Islet of Langerhans (tissue), 1 donor: Measurements from ENCODE around the gene TCEA2.

Experiments used
- FAIRE-seq: peaks from one replicate; lab custom pipeline; 2011; peaks lifted over from hg19 to GRCh38; lab: Jason Lieb, UNC

The TCEA2 gene

DNA sequence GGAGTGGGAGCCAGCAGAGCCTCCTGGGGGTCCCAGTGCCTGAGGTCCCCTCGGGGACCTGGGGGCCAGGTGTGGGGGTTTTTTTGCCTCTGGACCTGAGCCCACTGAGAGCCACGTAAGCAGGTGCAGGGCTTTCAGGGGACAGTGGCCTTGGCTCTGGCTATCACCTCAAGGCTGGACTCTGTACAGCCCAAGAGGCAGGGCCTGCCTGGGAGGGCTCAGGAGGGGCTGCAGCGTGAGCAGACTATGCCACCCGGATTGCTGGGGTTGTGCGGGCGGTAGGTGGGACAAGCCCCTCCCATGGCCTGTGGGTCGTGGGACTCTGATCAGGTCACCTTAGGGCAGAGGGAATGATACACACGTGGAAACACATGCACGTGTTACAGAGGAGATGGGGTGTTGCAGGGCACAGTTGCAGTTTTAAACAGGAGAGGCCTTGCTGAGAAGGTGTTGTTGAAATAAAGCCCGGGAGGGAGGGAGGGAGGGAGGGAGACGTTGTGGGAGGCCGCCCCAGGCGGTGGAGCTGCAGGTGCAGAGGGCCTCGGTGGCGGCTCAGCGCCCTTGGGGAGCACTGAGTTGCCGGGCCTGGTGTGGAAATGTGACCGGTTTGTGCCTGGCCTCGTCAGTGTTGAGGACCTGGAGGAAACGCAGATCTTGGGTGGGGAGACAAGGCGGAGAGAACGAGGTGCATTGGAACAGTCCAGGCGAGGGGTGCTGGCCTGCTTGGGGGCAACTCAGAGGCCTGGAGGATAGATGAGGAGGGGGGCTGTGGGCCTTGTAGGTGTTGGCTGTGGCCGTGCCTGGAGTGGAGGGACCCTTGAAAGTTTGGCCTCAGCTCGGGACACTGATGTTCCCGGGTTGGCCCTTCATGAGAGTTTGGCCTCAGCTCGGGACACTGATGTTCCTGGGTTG lies 2.3 kb downstream of the TCEA2 start:
- FAIRE-seq = no peak

DNA sequence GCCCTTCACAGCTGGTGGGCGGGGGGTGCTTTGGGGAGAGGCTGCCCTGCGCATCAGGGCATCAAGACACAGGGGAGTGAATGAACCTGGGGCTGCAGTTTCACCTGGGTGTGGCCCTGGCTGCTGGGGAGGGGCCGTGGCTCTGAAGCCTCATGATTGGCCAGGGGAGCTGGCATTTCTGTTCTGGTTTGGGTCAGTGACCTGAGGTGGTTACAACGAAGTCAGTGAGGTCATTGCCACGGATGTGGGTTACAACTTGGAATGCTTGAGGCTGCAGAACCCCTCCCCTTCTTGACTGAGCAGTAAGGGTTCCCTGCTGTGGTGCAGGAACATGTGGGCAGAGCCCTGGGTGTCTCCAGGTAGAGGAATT lies 3.0 kb downstream of the TCEA2 start:
- no peak for FAIRE-seq

DNA sequence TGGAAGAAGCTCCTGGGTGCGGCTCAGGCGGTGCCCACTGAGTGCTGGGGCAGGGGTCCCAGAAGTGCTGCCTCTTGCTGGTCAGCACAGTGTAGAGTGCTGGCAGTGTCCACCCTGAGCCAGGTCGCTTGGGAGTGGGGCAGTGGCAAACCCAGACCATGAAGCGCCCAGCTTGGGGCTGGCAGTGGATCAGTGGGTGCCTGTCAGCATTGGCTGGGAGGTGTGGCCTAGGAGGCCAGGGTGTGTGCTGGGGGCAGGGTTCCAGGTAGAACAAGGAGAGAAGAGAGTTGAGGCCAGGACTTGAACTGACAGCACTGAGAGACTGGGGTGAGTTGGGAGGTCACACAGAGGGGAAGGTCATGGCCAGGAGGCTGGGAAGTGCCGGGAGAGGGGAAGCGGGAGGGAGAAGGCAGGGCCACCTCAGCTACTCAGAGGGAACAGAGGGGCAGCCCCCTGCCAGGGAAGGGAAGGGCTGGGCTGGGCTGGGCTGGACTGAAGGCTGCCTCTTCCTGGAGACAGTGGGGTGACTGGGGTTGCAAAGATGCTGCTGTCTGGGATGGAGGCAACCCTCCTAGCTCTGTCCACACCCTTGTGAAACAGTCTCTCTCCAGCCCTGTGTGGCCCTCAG lies 4.1 kb downstream of the TCEA2 start:
- FAIRE-seq = no peak

DNA sequence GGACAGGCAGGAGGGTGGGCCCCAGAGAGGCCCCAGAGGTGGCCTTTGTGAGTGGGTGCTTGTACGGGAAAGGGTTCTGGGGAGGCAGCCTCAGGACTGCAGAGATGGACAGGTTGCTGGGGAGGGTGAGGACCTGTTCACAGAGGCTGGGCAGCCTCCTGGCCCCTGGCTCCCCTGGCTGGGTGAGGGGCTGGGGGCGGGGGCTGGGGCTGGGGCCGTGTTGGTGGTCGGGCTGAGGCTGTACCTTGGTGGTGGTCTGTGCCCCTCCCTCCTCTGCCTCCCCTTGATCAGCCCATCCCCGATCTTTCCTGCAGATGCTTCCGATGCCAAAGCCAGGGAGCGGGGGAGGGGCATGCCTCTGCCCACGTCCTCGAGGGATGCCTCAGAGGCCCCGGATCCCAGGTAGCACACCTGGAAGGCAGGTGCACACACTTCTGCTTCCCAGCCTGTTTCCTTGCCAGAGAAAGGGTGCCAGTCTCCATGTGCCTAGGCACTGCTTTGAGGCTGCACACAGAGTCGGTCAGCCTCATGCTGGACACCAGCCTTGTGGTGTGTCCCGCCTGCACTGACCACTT lies 4.8 kb downstream of the TCEA2 start:
- no peak for FAIRE-seq

DNA sequence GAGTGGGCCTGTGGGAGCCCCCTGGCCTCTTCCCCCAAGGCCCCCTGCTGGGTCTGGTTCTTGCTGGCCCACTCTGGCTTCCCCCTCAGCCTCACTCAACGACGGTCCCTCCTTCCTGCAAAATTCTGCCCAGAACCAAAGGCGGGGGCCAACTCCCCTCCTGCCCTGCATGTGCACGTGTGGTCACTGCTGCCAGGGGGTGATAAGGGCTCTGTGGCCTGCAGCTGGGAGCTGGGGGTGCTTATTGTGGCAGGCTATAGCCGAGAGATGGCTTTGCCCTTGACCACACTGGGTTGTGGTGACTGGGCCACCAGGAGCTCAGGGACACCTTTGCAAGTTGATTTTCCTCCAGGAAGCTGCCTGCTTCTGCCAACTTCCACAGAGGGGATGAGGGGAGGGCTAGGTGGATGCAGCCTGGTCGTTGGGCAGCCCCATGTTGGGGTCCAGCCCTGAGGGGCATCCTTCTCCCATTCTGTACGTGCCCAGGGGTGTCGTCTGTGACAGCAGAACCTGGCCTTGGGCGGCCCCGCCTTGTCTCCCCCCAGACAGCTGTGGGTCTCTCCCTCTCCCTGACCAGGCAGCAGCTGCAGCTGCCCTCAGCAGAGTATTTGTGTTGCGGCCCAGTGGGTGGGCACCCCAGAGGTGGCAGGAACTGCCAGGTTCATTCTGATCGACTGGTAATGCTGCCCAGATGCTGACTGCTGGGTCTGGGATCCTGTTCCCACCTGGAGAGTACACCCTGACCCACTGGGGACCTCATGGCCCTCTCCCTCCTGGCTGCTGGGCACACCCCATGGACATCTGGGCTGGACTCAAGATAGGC lies 5.6 kb downstream of the TCEA2 start:
- no peak for FAIRE-seq

DNA sequence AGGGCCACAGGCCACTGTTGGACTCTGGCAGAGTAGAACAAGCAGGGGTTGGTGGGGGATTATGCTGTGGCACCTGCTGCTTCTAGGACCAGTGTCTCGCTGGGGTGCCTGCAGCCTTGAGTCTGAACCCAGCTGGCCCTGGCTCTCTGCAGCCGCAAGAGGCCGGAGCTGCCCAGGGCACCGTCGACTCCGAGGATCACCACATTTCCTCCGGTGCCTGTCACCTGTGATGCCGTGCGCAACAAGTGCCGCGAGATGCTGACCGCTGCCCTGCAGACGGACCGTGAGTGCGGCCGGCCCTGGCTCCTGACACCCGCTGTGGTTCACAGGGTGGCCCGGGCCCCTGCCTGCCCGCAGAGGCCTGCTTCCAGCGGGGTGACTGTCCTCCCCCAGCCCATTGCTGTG lies 6.2 kb downstream of the TCEA2 start:
- no peak for FAIRE-seq

DNA sequence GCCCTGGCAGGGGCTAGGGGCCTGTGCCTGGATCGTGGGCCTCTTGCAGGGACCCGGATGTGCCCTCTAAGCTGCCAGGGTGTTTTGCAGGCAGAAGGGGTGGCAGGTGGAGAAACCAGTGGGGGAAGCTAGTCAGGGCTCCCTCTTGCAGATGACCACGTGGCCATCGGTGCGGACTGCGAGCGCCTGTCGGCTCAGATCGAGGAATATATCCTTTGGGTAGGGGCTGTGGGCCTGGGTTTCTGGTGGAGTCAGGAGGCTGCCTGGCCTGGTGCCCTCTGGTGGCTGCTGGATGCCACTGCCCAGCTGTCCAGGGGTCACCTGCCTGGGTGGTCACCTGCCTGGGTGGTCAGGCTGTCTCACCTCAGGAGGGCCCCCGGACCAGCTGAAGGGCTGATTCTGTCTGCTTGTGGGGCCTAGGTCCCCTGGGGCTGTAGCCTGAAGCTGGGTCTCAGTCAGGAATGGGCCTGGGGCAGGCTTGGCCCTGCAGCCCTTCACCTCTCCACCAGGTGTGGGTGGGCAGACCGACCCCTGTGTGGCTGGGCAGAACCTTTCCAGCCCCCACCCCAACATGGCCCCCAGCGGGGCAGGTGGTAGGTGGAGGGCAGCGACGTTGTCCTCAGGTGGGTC lies 6.7 kb downstream of the TCEA2 start:
- FAIRE-seq = no peak

DNA sequence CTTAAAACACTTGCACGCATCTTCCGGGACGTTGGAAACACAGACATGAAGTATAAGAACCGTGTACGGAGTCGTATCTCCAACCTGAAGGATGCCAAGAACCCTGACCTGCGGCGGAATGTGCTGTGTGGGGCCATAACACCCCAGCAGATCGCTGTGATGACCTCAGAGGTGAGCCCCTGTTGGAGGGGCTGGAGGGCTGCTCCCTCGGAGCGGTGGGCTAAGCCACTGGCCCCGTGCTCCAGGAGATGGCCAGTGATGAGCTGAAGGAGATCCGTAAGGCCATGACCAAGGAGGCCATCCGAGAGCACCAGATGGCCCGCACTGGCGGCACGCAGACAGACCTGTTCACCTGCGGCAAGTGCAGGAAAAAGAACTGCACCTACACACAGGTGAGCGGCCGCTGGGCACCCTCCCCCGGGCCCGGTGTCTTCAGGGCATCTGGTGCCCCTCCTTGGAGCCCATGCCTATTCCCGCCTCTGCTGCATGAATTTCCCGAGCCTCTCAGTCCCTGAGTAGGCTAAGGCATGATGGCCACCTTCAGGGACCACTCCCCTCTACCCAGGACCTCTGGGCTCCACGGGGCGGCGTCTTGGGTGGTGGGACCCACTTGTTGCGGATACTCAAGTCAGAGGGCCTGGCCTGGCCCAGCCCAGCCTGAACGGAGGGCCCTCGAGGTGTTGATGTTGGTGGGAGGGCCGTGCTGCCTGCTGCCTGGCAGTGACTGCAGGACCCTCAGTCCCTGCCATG lies 7.4 kb downstream of the TCEA2 start:
- no peak for FAIRE-seq

DNA sequence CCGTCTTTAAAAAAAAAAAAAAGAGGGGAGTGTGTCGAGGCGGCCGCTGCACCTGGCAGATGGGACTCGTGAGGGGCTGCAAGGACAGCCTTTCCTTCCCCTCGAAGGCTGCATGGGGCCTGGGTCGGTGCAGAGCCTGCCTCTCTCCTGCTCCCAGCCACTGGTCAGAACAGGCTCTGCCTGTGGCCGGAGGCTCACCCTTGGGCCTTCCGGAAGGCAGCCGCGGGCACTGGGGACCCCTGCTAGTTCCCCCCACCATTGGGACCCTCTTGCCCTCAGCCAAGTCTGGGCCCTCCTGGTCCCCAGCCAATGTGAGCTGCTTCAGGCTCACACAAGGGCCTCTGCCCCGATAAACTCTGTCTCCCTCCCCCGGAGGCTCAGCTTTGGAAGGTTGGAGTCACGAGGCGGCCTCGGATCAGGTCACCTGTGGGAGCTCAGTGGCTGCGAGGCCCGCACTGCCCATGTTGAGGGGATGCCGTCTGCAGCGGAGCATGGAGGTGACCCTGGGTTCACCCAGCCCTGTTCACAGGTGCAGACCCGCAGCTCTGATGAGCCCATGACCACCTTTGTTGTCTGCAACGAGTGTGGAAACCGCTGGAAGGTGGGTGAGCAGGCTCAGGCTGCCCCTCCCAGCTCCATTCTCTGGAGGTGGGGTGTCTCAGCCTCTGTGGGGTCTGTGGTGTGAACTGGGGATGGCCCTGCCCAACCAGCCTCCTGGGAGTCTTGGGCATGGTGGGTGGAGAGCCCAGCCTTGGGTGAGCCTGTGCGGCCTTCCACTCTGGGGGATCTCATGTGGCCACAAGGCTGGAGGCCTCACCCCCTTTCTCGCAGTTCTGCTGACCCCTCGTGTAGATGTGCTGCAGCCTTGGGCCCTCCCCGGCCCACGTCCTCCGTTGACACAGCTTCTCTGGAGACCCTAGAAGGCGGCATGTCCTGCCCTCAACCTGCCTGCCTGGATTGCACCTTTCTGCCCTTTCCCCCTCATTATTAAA lies 8.6 kb downstream of the TCEA2 start:
- FAIRE-seq = no peak

DNA sequence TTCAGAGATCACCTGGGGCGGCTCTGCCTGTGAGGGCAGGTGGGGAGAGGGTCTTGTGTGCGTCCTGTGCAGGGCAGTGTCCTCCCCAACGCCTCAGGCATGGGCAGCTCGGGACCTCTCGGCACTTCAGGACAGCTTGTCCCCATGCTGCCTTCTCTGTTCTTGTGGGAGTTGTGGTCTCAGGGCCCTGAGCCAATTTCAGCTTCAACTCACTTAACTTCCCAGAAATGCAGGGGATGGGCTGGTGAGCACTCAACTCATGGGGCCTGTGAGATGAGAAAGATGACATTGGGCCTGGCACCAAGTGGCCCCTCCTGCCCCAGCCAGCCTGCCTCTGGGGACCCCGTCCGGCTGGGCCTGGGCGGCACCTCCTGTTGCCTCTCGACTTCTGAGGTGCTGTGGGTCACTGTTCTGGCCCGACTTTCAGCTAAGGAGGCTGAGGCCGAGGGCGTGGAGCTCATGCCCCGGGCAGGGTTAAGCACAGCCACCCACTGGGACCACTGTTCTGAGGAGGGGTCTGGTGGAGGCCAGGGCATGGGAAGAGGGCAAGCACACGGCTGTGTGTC lies 9.6 kb downstream of the TCEA2 start:
- no peak for FAIRE-seq

DNA sequence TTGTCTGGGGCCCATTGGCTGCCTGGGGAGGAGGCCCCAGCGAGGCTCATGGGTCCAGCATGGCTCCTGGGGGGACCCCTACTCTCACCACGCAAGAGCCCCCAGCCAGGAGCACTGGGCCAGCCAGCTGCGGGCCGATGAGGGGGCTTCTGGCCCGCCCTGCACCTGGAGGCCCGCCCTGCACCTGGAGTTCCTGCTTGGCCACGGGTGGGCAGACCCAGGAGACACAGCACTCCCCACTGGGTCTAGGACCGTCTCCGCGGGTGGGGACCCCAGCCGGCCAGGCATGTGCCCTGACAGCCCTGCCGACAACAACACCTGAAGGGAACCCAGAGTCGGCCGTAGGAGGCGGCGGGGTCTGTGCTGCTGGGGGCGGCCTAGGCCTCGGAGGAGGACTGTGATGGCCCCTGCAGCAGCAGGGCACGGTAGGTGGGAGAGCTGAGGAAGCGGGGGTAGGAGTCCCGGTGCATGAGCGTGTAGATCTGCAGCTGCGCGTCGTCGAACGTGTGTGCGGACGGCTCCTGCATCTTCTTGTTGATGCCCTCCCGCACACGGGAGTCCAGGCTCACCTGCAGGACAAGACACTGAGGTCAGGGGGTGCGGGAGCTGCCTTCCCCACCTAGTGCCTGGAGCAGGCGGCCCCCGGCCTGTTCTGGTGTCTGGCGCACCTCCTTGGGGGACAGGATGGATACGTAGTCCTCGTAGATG lies 10.6 kb downstream of the TCEA2 start:
- no peak for FAIRE-seq

DNA sequence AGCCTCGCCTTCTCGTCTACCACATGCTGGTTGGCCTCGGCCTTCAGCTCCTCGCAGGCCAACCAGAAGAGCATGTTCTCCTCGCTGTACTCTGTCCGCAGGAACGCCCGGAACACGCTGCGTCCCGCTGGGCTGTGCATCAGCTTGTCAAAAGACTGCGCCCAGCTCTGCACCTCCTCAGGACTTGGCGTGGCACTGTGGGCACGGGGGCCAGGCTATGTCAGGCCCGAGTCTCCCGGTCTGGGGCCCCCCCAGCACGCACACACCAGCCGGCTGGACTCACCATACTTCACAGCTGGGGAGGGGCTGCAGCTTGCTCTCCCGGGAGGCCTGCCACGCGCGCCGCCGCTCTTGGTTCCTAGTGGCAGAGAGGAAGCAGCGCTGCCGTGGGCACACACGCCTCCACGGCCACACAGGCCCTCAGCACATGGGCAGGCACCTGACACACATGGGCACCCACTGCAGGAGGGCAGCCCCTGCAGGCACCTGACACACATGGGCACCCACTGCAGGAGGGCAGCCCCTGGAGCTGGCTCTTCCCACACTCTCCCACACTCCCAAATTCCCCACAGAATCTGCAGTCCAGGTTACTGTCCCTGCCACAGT lies 11.3 kb downstream of the TCEA2 start:
- FAIRE-seq = no peak

DNA sequence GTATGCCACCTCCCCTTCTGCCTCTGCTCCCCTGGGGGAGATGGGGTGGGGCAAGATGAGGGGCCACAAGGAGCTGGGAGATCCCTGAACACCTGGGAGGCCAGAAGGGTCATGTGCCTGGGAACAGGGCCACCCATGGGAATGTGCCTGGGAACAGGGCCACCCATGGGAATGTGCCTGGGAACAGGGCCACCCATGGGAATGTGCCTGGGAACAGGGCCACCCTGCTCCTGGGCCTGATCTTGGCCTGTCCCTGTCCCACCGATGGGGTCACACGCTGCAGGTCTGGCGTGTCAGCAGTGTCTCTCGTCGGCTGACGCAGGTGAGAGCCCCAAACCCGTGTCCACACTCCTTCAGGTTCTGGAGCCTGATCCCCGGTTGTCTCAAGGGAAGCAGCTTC lies 12.0 kb downstream of the TCEA2 start:
- FAIRE-seq = no peak

DNA sequence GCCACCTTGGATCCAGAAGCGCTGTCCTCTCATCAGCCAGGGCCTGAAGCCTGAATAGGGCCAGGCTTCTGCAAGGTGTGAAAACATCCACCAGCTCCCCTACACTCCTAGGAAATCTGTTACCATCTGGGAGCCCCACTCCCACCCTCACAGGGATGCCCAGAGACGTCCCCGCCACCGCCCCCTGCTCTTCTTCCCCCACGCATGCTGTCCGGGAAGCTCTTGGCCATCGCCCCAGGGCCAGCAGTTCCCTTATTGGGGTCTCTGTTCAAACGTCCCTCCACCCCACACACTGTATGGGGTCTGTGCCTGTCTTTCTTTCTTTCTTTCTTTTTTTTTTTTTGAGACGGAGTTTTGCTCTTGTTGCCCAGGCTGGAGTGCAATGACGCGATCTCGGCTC lies 12.6 kb downstream of the TCEA2 start:
- no peak for FAIRE-seq

DNA sequence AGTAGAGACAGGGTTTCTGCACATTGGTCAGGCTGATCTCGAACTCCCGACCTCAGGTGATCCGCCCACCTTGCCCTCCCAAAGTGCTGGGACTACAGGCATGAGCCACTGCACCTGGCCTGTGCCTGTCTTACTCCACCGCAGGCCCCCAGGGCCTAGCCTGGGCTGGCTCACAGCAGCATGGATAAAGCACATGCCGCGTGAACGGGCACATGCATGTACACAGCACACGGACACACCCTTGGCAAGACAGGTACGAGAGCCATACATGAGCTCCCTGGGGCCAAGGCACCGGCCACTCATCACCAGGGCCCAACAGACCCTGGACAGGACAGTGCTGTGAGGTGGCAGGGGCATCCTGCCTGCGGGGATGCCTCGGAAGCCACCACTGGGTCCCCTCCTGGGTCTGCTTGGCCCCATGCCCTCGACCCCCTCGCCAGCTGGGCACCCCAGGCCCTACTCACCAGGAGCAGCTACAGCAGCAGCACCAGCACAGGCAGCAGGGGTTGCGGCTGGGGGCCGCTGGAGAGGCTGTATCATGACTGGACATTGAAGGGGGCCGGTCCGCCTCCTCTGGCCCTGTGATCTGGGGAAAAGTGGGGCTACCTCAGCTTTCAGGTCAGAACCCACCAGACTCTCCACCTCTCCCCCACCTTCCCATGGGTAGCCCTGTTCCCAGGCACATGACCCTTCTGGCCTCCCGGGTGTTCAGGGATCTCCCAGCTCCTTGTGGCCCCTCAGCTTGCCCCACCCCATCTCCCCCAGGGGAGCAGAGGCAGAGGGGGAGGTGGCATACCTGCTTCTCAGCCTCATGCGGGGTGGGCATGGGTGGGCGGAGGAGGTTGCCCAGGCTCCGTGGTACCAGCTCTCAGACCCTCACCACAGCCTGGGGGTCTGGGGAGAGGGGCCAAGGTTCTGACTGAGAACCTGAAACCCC lies 13.3 kb downstream of the TCEA2 start:
- FAIRE-seq = no peak

DNA sequence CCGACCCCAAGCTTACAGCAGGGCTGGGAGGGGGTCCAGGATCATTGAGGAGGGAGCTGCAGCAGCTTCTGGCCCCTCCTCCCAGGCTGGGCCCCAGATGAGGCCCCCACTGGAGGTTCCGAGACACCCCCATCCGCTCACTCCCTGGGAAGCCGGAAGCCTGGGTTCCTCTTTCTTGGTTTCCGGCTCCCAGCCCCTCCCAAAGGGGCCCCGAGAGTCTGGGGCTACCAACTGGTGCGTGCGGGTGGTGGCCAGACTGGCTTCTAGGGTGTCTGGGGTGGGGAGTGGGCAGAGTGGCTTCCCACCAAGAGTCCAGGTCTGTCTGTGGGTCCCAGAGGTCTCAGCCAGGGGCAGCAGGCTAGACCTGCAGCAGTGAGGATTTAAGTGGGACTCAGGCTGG lies 14.1 kb downstream of the TCEA2 start:
- FAIRE-seq = no peak

DNA sequence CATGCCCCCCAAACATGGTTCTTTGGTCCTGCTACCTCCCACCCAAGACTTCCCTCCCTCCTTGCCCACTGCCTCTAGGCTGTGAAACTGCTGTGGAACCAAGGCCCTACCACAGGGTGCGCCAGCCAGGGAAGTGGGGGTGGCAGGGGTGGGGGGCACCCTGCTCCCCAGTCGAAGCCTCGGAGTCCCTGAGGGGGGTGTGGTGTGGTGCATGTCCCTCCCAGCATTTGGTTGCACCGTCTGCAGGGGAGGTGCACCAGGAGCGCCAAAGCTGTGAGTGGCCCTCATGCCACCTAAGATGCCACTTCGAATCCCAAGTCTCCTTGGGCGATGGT lies 14.5 kb downstream of the TCEA2 start:
- FAIRE-seq = no peak
